Activated CD8-positive, alpha-beta T cell treated with anti-CD3 and anti-CD28 coated beads for 36 hours (primary cell): ENCODE measurements around the gene SRGAP1. TPM values are rescaled to one million over a fixed set of nuclear protein-coding genes. Genes with fewer than 3 reads are reported as not detected.
"Not testable (repeated sequence)": the region's sequence is repeated elsewhere in the genome, so short reads cannot be mapped to it uniquely, and the experiment has no call there.

ENCODE experiments used
- ATAC-seq: fragments of 200-7000 bp; cut with Tn5 transposase; one replicate; pipeline ENCODE4 v1.10.0; 2021; ENCODE audit warnings: mild to moderate bottlenecking, moderate library complexity
- CTCF ChIA-PET: fragments of 350-600 bp; sonication (Branson Sonifier 250); formaldehyde crosslinking; loops from one replicate; lab custom pipeline; 2021; ENCODE audit warnings: antibody characterized with exemption; lab: Charles Lee
- POLR2A ChIA-PET: fragments of 350-600 bp; sonication (Branson Sonifier 250); formaldehyde crosslinking; loops from one replicate; lab custom pipeline; 2021; ENCODE audit warnings: antibody characterized with exemption; lab: Charles Lee
- DNase-seq: peaks from one replicate; pipeline ENCODE4 v3.0.0-alpha.2; 2020
- H3K27ac Mint-ChIP-seq: one replicate; pipeline ENCODE4 v1.8.0; 2021; ENCODE audit warnings: mild to moderate bottlenecking, mixed read lengths
- H3K27me3 Mint-ChIP-seq: one replicate; pipeline ENCODE4 v1.8.0; 2021; ENCODE audit warnings: mixed read lengths
- H3K36me3 Mint-ChIP-seq: one replicate; pipeline ENCODE4 v1.8.0; 2021; ENCODE audit warnings: low read depth, mixed read lengths
- H3K4me1 Mint-ChIP-seq: one replicate; pipeline ENCODE4 v1.8.0; 2021; ENCODE audit warnings: low read depth, mixed read lengths
- H3K4me3 Mint-ChIP-seq: one replicate; pipeline ENCODE4 v1.8.0; 2021; ENCODE audit warnings: mild to moderate bottlenecking, moderate library complexity, mixed read lengths
- H3K9me3 Mint-ChIP-seq: one replicate; pipeline ENCODE4 v1.8.0; 2021; ENCODE audit warnings: mixed read lengths
- CTCF ChIP-seq: fragments of 200-600 bp; IDR thresholded peaks from one replicate; pipeline ENCODE4 v1.8.0; 2022; ENCODE audit warnings: antibody characterized with exemption, mild to moderate bottlenecking
- intact Hi-C: fragments of 100-400 bp; cut with micrococcal nuclease; formaldehyde crosslinking; loops from one replicate; pipeline ENCODE4 v1.10.0; 2022
- total RNA-seq, 2 experiments: library from RNA; stranded (reverse); gene quantifications; one replicate each; pipeline ENCODE4 v1.2.3, GENCODE V29; 2021

The SRGAP1 gene
- total RNA-seq, 2 experiments from 2014 or later: 0.02 to 0.07 TPM

DNA sequence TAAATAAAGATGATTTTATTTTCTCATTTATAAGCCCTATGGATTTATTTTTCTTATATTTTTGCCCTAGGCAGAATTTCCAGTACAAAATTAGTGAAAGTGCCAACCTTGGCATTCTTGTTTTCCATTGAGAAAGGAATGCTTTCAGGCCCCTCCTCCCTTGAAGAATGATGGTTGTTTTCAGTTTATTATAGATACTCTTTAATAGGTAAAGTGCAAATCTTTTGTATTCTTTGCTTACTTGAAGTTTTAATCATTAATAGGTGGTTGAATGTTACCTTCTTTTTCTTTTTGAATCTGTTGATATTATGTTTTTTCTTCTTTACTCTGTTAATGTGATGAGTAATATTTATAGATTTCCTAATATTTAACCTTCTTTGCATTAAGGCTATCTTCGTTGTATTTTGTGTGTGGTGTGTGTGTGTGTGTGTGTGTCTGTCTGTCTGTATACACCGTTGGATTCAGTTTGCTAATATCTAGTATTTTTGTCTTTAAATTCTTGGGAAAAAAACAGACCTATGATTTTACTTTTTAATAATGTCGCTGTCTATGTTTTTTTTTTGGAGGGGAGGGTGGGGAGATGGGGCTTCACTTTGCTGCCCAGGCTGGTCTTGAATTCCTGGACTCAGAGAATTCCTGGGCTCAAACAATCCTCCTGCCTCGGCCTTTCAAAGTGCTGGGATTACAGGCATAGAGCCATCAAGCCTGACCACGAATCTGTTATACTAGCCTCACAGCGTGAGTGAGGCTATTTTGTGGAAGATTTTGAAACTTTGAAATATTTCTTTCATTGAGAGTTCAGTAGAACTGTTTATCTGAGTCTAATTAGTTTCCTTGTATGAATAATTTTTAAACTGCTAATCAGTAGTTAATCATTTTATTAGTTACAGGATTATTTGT is 13.5 kb downstream of the SRGAP1 start:
- Mint-ChIP-seq H3K4me1 (no peaks in the 10 kb centered on the region), H3K9me3 (no peaks in the 10 kb centered on the region), H3K27me3 (peaks cover 8% of the 10 kb centered on the region), H3K4me3 (no peak overlapping the region), H3K27ac (no peak overlapping the region), H3K36me3 (no peaks in the 10 kb centered on the region)
- ATAC-seq (no peak), DNase-seq (no peak)
- TF ChIP-seq CTCF: no peak
- ChIA-PET CTCF (no interaction called here), POLR2A (no interaction called here)
- intact Hi-C loops: no loop called here

DNA sequence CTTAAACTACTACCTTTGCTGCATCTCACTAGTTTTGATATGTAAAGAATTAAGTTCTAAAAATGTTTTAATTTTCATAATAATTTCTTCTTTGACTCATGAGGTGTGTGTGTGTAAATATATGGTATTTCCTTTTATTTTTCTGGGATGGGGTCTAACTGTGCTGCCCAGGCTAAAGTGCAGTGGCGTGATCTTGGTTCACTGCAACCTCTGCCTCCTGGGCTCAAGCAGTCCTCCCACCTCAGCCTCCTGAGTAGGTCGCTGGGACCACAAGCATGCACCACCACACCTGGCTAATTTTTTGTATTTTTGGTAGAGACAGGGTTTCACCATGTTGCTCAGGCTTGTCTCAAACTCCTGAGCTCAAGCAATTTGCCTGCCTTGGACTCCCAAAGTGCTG is 15.4 kb downstream of the SRGAP1 start:
- H3K27ac Mint-ChIP-seq, intact Hi-C loops, H3K9me3 Mint-ChIP-seq, POLR2A ChIA-PET, H3K4me1 Mint-ChIP-seq, H3K4me3 Mint-ChIP-seq, CTCF ChIA-PET, H3K27me3 Mint-ChIP-seq, H3K36me3 Mint-ChIP-seq, ATAC-seq, DNase-seq: not testable (repeated sequence)

DNA sequence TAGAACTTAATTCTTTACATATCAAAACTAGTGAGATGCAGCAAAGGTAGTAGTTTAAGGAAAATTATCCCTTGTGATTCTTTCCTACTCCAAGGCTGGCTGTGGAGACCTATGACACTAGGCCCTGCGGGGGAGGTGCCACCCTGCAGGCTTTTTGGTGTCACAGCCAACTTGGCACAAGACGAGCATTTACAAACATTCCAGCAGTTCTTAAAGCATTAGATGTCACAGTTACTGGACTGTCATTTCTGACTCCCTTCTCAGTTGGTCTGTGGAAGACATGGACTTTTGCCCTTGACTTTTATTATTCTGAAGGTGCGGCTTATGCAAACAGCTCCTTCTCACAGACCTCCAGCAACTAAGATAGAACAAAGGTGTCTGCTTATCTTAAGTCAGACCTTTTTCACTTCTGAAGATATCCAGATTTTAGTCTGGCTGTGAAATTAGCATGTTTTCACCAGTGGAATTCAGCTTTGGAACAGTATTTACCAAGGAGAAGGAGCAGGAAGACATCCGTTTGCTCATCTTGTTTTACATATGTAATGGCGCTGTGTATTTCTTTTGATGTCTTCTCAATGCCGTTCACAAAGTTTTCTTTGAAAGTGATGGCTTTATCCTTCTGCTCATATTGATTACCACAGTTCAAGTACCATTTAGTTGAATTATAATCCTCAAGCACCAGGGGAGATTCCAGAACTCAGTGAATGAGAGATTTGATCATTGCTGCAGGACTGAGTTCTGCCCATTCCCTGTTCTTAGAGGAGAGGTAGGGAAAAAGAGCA is 17.9 kb downstream of the SRGAP1 start:
- intact Hi-C loops: no loop called here
- CTCF ChIA-PET: no interaction called here

DNA sequence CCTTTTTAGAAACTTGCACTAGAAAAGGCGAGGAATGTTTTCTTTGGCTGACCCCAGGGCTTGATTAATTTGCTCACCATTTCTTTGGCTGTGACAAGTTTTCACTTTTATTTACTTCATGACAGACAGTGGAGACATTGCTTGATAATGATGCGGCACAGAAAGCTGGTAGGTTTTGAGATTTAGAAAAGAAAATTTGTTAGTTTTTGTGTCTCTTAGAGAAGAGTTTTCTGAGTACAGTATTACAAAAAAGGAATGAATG is 18.4 kb downstream of the SRGAP1 start:
- Mint-ChIP-seq H3K4me1 (no peaks in the 10 kb centered on the region), H3K36me3 (no peaks in the 10 kb centered on the region), H3K27me3 (peaks cover 10% of the 10 kb centered on the region), H3K4me3 (no peak overlapping the region), H3K27ac (no peak overlapping the region), H3K9me3 (no peaks in the 10 kb centered on the region)
- ATAC-seq (no peak), DNase-seq (no peak)
- POLR2A ChIA-PET: no interaction called here
- intact Hi-C loops: no loop called here
- no peak for TF ChIP-seq CTCF
- CTCF ChIA-PET: interaction anchor here (1.0 kb wide), 1 partner anchor 18 kb away, joined by 4 read pairs; the partner anchor contains the start of gene SRGAP1

More for the DNA sequence above, 17.9 kb downstream of the SRGAP1 start:
- no peaks in the 10 kb centered on the region for H3K4me1 Mint-ChIP-seq
- DNase-seq (no peak), ATAC-seq (no peak)
- no peaks in the 10 kb centered on the region for H3K9me3 Mint-ChIP-seq
- no peak overlapping the region for H3K4me3 Mint-ChIP-seq
- no peak overlapping the region for H3K27ac Mint-ChIP-seq
- H3K36me3 Mint-ChIP-seq: no peaks in the 10 kb centered on the region
- POLR2A ChIA-PET: no interaction called here
- no peak for TF ChIP-seq CTCF
- peaks cover 8% of the 10 kb centered on the region for H3K27me3 Mint-ChIP-seq

DNA sequence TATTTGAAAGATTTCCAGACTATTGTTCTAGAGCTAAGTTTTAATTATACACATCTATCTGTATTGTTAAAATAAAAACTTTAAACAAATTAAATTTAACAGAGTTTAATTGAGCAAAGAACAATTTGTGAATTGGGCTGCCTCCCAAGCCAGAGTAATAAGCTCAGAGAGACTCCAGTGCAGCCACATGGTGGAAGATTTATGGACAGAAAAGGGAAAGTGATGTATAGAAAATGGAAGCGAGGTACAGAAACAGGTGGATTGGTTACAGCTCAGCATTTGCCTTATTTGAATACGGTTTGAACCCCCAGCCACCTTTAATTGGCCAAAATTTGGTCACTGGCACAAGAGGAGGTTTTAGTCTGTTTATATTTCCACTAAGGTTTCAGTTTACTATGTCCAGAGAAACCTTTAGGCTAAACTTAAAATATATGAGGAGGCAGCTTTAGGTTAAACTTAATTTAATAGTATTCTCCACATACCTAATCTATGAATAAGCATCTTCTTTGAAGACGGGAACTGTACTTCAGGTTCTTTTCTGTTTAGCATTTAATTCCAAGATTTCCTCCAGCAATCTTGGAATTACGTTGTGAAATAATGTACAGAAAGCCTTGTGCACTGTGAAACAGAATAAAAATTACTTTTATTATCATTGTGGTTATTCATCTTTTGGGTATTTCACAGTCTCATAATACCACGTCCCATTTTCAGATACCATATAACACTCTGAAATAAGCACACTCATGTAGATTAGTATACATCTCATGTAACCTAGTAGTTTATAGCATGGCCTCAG is 19.4 kb downstream of the SRGAP1 start:
- TF ChIP-seq CTCF: no peak

More for the DNA sequence above, 19.4 kb downstream of the SRGAP1 start:
- H3K4me1 Mint-ChIP-seq: no peaks in the 10 kb centered on the region
- H3K4me3 Mint-ChIP-seq: no peak overlapping the region
- intact Hi-C loops: no loop called here
- H3K27ac Mint-ChIP-seq: no peak overlapping the region
- CTCF ChIA-PET: interaction anchor here (1.0 kb wide), 1 partner anchor 19 kb away, joined by 4 read pairs; the partner anchor contains the start of gene SRGAP1
- ATAC-seq (no peak), DNase-seq (no peak)
- H3K27me3 Mint-ChIP-seq: peaks cover 10% of the 10 kb centered on the region
- POLR2A ChIA-PET: no interaction called here
- H3K36me3 Mint-ChIP-seq: no peaks in the 10 kb centered on the region
- no peaks in the 10 kb centered on the region for H3K9me3 Mint-ChIP-seq
